ENCODE data around the gene CDC34.
A peak's percentile ranks its signal among the peaks of the same experiment; 100 is the strongest.
"Not testable (repeated sequence)": the region's sequence is repeated elsewhere in the genome, so short reads cannot be mapped to it uniquely, and the experiment has no call there.

The CDC34 gene

DNA sequence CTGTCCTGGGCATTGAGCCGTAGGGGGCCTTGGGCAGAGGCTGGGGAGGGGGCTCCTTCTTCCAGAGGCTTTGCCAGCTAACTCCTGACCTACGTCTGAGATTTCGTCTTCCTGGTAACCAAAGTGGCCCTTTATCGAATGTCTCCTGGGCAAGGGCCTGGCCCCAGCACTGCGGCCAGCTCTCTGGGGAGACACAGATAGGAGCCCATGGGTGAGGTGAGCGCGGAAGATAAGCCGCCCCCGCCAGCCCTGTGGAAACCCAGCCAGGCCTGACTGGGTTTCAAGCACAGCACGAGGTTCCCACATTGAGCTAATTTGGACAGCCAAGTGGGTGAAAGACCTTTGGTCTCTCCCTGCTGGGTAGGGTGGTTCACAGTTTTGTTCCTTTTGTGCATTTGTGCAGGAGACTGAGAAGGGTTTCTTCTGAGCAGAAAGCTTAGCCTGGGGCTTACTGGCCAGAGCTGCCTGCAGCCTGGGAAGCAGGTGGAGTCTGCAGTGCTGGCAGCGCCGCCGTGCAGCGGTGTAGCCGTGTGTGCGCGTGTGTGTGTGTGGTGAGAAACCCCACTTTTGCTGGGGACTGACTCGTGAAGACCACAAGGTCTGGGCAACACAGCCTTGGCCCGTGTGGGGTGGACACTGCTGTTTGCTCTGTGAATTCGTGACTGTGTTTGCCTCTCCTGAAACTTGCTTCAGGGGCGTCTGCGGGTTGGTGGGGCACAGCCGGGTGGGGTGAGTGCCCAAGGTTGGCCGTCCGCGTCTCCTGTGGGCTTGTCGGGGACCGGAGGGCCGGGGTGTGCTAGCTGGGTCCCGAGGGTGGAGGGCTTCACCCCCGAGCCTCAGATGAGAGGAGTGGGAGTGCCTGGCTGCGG, 43.3 kb downstream of the CDC34 start:
- no peak for DNase-seq

DNA sequence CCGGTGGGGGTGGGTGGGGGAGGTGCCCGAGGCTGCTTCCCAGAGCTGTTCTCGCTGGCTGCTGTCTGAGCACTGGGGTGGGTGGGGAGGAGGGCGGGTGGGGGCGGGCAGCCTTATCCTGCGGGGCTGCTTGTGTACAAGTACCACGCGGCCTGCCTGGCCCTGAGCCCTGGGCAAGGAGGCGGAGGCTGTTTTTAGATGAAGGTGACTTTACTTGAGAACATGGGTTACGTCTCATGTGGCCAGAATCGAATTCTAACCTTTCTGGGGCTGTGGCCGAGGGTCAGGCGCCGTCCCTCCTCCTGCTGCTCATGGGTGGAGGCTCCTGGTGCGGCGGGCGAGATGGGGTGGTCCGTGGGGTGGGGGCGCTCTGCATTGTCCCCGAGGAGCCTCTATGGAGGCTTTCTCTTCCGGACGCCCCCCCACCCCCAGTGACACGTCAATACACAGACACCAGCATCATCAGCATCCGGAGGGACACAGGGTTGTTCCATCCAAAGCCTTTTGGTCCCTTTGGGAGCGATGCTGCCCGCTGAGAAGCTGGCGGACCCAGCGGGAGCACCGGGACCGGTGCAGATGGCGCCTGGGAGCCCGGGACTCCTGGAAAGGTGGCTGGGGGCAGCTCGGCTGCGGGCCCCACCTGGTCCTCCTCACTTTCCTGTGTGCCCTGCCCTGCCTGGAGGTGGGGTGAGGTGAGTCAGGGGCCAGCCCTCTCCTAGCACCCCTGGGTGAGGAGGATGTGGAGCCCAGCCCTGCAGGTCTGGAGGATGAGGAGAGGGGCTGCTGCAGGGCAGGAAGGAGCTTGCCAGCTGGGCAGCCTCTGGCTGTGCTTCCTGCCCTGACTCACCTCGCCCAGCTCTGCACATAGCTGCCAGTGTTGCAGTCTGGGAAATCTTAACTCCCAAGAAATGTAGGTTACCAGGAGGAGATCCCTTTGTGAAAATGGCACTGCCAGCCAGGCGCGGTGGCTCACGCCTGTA, 44.3 kb downstream of the CDC34 start:
- no peak for DNase-seq

DNA sequence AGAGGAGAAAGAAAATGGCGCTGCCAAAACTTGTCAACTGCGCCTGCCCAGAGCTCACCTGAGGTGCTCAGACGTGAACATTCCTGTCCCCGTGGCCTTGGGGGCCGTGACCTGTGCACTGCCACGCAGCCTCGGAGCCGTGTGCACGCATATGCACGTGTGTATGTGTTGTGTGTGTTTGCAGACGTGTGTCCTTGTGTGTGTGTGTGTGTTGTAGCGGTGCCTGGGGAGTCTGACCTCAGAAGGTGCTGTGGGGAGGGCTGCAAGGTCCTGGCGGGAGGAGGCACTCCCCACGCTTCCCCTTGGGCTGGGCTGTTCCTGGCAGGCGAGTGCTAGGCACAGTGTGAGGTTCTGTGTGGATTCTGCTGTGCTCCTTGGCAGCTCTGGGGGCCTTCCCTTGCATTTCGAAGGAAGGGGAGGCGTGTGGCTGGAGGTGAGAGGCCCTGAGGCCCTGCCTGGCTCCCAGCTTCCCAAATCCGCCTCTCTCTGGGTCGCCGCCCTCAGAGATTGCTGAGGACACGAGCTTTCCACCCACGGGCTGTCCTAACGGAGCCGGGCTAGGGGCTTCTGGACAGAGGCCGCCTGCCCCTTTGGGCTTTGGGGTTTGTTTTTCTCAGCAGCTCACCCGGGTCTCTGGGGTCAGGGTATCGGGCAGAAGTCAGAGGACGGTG, 45.3 kb downstream of the CDC34 start:
- no peak for DNase-seq

DNA sequence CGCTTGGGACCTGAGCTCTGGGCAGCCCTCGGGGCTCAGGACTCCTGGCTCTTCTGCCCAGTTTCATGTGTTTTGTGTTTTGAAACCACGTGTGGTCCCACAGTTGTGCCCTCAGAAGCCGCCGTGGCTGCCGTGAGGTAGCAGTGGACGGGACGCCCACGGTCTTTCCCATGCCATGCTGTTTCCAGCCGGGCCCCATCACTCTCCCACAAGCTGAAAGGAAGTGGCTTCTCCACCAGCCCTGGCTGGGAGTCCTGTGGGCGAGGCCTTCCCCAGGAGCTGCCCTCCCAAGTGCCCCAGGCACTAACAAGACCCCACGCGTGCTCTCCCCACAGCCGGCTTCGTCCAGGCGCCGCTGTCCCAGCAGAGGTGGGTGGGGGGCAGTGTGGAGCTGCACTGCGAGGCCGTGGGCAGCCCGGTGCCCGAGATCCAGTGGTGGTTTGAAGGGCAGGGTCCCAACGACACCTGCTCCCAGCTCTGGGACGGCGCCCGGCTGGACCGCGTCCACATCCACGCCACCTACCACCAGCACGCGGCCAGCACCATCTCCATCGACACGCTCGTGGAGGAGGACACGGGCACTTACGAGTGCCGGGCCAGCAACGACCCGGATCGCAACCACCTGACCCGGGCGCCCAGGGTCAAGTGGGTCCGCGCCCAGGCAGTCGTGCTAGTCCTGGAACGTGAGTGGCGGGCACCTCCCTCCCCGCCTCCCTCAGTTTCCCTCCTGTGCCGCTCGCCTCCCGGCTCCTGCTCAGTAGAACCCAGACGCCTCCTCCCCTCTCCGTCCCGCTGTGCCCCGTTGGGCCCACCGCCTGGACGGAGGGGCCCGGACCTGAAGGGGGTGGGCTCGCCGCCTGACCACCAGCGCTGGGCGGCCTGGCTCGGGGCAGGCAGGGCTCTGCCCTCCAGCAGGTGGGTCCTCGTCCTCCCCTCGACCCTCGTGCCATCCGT, 46.2 kb downstream of the CDC34 start:
- no peak for DNase-seq

DNA sequence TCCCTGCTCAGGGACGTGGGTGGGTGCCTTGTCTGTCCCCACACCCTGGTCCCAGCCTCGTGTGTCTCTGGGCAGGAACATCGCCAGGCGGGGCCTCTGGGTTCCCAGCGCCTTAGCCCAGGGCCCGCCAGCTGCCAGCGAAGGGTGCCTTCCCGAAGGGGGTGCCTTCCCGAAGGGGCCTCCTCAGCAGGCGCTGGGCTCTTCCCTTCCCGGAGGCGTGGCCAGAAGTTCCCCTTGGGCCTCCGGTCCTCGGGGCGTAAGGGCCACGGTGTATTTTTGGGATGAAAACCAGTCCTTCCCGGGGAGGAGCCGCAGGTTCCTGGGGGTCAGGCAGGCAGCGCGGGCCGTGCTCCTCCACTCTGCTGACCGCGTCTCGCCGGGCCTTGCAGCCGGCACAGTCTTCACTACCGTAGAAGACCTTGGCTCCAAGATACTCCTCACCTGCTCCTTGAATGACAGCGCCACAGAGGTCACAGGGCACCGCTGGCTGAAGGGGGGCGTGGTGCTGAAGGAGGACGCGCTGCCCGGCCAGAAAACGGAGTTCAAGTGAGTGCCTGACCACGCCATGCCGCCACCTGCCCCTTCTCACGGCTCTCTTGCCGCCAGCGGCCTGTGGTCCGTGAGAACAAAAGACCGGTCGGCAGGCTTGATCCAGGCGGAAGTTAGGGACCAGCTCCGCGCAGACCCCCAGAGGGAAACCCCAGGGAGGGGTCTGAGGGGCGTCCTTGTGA, 47.7 kb downstream of the CDC34 start:
- DNase-seq = no peak

DNA sequence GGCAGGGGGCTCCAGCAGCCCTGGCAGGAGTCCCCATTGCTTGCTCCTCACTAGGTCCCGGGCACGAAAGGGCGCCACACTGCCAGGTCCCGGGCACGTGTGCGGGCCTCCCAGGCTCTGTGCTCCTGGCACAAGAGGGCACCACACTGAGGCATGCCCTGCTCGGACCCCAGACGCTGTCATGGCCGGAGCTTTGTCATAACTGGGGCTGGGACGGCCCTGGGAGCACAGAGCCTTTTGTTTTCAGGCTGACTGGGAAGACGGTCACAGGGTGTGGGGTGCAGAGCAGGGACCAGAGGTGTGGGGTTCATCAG, 48.2 kb downstream of the CDC34 start:
- no peak for DNase-seq

DNA sequence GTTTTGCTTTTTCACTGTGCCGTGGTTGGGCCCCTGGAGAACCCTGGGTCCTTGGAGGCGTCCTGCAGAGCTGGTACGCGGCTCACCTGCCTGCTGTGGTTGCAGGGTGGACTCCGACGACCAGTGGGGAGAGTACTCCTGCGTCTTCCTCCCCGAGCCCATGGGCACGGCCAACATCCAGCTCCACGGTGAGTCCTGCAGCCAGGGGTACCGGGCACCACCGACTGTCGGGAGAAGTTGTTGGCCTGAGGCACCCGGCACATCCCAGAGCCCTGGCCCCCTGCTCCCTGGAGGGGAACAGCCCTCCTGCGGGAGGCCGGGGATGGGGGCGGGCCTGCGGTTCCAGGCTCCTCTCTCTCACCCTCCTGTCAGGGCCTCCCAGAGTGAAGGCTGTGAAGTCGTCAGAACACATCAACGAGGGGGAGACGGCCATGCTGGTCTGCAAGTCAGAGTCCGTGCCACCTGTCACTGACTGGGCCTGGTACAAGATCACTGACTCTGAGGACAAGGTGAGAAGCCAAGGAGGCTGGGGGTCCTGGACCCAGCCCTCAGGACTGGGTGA, 48.8 kb downstream of the CDC34 start:
- no peak for DNase-seq

DNA sequence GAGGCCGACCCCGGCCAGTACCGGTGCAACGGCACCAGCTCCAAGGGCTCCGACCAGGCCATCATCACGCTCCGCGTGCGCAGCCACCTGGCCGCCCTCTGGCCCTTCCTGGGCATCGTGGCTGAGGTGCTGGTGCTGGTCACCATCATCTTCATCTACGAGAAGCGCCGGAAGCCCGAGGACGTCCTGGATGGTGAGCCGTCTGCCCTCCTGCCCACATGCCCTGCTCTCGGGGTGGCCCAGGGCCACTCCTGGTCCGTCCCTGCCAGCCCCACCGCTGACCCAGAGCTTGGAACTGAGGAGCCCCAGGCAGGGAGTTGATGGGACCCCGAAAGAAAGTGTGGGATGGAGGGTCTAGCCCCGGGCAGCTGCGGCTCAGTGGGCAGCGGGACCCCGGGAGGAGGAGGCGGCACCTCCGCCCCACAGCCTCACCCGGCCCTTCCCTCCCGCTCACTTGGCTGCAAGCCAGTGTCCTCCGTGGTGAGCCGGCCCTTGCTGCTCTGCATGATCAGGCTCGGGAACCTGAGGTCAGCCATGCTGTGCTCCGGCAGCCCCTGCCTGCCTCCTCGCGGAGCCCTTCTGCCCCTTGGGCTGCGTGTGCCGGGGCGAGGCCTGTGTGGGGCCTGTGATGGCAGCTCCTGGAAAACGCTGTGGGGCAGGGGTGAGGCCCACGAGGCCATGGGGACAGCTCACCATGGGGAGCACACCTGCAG, 50.0 kb downstream of the CDC34 start:
- no peak for DNase-seq

DNA sequence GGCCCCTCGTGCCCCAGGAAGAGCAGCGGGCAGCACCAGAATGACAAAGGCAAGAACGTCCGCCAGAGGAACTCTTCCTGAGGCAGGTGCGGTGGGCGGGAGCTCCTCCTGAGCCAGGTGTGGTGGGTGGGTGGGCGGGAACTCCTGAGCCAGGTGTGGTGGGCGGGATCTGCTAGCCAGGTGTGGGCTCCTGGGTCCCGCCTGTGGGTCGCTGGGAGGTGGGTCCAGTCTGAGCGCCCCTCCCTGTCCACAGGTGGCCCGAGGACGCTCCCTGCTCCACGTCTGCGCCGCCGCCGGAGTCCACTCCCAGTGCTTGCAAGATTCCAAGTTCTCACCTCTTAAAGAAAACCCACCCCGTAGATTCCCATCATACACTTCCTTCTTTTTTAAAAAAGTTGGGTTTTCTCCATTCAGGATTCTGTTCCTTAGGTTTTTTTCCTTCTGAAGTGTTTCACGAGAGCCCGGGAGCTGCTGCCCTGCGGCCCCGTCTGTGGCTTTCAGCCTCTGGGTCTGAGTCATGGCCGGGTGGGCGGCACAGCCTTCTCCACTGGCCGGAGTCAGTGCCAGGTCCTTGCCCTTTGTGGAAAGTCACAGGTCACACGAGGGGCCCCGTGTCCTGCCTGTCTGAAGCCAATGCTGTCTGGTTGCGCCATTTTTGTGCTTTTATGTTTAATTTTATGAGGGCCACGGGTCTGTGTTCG, 51.1 kb downstream of the CDC34 start:
- DNase-seq = no peak

DNA sequence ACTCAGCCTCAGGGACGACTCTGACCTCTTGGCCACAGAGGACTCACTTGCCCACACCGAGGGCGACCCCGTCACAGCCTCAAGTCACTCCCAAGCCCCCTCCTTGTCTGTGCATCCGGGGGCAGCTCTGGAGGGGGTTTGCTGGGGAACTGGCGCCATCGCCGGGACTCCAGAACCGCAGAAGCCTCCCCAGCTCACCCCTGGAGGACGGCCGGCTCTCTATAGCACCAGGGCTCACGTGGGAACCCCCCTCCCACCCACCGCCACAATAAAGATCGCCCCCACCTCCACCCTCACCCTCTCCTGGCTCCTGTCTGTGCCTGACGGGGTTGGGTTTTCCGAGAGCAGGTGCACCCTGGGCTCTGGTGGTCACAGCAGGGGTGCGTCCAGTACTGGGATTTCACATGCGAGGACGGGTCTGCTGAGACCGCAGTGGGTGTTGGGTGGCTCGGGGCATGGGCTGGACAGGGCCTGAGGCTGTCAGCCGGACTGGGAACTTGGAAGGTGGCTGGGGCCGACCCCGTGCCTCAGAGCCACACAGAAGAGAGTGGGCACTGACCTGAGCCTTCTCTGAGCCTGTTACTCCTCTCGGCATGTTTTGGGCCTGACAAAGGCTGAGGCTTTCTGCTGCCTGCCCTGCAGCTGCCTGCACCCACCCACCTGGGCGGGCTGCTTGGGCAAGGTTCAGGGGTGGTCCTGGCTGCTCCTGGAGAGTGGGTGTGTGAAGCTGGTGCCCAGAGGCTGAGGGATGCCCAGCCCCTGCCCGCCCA, 51.8 kb downstream of the CDC34 start:
- DNase-seq = no peak

DNA sequence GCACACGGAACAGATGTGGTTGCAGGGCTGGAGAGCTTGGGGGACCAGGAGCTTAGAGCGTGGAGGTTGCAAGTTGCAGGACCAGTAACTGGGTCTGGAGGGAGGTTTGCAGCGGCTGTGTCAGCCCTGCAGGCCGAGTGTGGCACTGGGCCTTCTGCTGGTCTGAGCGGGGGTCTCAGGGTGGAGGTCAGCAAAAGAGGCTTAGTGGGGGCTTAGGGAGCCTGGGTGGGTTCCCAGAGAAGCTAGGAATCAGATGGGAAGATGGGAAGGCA, 52.3 kb downstream of the CDC34 start:
- no peak for DNase-seq

DNA sequence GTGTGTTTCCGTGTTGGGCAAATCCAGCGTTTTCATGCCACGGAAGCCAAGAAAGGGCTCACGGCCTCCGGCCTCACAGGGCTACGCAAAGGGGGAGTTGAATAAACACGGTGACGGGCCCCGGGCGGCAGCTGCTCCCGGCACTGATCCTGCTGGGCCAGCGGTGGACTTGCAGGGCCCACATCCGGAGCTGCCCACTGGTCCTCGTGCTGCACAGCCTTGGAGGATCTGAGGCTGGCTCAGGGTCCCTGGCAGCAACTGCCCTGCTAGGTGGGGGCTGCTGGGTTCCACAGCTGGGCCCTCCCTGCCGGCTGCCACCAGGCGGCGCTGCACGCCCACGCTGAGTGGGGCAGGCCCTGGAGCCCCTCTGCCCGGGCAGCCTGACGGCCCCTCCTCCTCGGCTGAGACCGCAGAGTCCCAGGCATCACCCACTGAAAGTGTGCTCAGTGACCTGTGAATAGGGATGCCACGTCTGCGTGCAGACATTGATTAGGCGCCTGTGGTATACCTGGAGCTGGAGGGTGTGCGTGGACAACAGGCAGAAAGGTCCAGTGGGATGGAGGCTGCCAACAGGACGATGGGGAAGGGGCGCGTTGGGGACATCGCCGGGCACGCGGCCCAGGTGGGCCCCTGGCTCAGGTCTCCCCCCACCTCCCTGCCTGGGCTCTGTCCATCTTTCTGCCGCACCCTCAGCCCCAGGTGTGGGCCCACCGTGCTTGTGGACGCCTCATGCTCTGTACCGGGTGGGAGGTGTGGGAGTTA, 52.9 kb downstream of the CDC34 start:
- peak; percentile 59 for DNase-seq

DNA sequence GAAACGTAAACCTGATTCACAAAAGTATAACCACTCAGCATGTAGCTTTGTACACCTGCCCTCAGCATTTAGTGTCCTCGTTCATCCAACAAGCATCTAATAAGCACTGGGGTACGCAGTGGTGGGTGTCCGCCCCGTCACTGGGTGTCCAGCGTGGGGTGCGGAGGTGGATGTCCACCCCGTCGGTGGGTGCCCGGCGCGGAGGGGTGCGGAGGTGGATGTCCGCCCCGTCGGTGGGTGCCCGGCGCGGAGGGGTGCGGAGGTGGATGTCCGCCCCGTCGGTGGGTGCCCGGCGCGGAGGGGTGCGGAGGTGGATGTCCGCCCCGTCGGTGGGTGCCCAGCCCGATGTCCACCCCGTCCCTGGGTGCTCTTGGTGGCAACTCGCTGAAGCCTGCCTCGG, 53.6 kb downstream of the CDC34 start:
- not testable (repeated sequence) for DNase-seq

DNA sequence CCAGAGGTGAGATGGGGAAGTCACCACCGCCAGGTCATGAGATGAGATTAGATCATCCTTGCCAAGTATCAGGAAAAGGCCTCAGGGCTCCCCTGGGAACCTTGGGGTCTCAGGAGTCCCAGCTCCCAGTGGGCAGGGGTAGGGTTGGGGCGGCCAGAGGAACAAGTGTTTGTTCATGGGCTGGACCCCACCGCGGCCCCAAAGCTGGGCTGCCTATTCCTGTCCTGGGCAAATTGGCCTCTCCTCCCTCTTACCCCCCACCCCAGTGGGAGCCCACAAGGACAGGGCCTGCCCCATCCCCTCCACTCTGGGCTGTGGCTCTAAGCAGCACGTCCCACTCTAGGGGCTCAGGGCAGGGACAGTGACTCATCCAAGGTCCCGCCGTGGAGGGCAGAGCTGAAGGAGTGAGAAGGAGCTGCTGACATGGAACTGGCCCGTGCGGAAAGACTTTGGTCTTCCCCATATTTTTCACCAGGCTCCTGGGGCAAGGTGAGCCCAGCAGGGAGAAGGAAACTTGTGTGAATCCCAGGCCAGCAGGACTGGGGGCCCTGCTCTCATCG, 54.1 kb downstream of the CDC34 start:
- DNase-seq = no peak

DNA sequence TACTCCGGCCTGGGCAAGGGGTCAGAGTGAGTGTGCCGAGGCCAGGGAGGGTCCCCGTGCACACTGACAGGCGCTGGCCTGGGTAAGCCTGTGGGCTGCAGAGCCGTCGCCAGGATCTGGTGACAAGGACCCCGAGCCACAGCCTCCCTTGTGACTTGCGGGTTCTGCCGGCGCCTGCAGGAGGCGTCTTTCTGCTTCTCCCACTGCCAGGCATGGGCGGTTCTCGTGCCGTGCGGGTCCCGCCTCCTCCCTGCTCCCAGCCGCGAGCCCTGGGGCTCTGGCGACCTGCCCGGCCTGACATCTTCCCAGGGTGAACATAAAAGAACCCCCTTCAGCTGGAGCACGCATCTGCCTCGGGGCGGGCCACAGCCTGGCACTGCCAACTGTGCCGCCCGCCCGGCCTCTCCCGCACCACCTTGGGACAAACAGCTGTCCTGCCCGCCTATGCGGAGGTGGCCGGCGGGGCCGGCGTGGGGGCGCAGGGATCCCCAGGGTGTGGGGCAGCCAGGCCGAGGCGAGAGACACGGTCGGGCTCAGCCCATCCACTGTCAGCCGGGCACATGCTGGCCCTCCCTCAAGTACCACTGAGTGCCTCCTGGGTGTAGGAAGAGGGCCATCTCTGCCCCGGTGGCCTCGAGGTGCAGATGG, 56.7 kb downstream of the CDC34 start:
- DNase-seq = peak; percentile 50

DNA sequence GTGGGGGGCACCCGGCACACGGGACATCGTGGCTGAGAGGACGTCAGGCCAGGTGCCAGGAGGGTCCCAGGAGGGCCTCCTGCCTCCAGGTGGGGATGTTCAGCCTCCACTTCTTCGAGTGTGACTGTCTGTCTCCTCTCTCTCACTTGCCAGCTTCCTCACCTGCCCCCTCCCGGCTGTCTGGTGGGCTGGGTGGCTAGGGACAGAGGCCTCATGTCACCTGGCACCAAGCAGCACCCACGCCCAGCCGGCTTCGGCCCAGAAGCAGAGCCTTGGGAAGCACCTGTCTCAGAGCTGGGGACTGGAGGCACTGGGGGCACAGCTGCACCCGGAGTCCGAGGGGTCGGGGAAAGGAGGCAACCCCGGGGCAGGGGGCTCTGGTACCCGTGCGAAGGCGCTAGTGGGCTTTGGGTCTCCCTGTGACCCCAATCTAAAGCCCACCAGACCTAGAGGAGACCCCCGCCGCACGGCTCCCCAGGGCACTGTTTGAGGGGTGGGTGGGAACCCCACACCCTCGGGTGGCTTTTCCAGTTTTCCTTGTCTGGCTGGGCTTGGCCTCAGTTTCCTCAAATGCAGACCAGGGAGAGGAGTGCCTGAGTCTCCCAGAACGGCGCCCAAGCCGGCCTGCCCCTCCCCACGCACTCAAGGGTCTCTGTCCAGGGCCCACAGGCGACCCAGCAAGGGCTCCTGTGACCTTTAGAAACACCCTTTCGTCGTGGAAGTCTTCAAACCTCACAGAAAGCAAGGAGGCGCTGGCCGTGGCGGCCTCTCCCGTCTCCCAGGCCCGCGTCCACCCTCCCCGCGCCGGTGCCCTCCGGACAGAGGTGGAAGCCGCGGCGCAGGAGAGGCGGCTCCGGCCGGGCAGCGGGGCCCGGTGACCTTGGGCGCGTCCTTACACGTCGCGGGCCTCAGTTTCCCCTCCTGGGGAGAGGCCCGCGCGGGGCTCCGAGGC, 57.5 kb downstream of the CDC34 start:
- DNase-seq = no peak

All from activated CD4-positive, alpha-beta T cell treated with anti-CD3 and anti-CD28 coated beads for 1 hour (primary cell).